ENCODE results near the gene BRICD5. TPM values are rescaled to one million over a fixed set of nuclear protein-coding genes. Genes with fewer than 3 reads are reported as not detected.
A peak's percentile ranks its signal among the peaks of the same experiment; 100 is the strongest.

The BRICD5 gene
- total RNA-seq, 3 donors from 2014 or later (not counting 1 experiment from before 2014, with no cell fraction given), result 3.2 to 5.2 (median 3.6) TPM

DNA sequence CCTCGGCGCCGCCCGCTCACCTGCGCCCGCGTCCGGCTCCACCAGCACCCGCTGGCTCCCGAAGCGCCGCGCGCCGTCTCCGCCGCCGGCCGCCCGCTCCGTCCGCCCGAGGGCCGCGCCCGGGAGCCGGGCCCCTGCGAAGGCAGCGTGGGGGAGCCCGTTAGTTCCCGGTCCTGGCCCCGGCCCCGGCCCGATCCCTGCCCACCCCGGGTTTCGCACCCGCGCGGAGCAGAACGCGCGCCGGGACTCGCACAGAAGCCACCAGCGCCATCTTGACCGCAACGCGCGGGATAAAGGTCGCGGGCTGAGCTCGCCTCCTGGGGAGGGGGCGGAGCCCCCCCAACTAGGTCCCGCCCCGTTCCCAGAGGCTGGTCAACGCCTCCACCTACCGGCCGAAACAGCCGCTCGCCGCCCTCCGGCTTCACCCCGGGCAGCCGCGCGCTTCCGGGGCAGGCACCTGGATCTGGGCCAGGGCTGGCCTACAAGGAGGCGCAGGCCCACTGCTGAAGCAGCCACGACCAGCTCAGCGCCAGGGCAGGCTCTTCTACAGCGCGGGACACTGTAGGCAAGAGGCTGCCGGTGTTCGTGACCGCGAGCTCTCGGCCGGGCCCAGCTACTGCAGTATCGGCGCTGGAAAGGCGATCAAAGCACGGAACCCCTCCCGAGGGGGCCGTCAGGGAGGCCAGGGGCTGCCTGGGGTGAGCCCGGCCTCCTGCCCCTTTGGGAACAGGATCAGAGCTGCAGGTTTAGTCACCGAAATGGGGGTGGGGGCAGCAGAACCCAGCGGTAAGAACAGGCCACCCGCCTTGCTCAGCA is 40.8 kb upstream of the BRICD5 start, which contains the start of gene ECI1:
Gene ECI1, minus strand, starts transcription at position 292 of the 816 bp plus-strand sequence. Its CDS starts 21 bp downstream, at position 271.
- H3K9me3 Mint-ChIP-seq, result no peaks in the 10 kb centered on the region
- H3K4me1 Mint-ChIP-seq, result peaks cover 0 to 10% of the 10 kb centered on the region in 2 donors
- H3K27me3 ChIP-seq (ENCODE audit: control insufficient read depth, insufficient read depth, low read length), result no peaks in the 10 kb centered on the region
- H3K27ac Mint-ChIP-seq, result peak within 1 kb of the TSS; percentile 81 to 85
- peak within 1 kb of the TSS; percentile 71 for H3K27ac ChIP-seq (ENCODE audit: low read length)
- TF ChIP-seq, protein P1, sequence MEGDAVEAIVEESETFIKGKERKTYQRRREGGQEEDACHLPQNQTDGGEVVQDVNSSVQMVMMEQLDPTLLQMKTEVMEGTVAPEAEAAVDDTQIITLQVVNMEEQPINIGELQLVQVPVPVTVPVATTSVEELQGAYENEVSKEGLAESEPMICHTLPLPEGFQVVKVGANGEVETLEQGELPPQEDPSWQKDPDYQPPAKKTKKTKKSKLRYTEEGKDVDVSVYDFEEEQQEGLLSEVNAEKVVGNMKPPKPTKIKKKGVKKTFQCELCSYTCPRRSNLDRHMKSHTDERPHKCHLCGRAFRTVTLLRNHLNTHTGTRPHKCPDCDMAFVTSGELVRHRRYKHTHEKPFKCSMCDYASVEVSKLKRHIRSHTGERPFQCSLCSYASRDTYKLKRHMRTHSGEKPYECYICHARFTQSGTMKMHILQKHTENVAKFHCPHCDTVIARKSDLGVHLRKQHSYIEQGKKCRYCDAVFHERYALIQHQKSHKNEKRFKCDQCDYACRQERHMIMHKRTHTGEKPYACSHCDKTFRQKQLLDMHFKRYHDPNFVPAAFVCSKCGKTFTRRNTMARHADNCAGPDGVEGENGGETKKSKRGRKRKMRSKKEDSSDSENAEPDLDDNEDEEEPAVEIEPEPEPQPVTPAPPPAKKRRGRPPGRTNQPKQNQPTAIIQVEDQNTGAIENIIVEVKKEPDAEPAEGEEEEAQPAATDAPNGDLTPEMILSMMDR (IDR thresholded peaks at IDR 0.05), result peak; percentile 38
- DNase-seq, result peak; percentile 80 to 87
- H3K36me3 ChIP-seq (ENCODE audit: control insufficient read depth, insufficient read depth, low read length), result peaks cover 25% of the 10 kb centered on the region
- peak within 1 kb of the TSS; percentile 61 for H3K4me3 ChIP-seq (ENCODE audit: low read length)
- ATAC-seq, result peak; percentile 89 to 95 (median 89)
- H3K4me3 Mint-ChIP-seq, result peak within 1 kb of the TSS; percentile 90
- H3K4me1 ChIP-seq (ENCODE audit: control insufficient read depth, insufficient read depth, low read length), result peaks cover 19% of the 10 kb centered on the region
- intact Hi-C loops (cut with micrococcal nuclease), result loop anchor here (1.0 kb wide), 1 partner anchor 28 kb away; the partner anchor contains the start of gene E4F1
- WGBS (ENCODE audit: insufficient coverage), result 3% methylated on average over 88 of the region's 88 CpGs
- H3K9me3 ChIP-seq (ENCODE audit: control insufficient read depth, insufficient read depth, low read length), result no peaks in the 10 kb centered on the region
- H3K27me3 Mint-ChIP-seq (ENCODE audit: low read depth in 2 of 2), result no peaks in the 10 kb centered on the region
- H3K36me3 Mint-ChIP-seq, result no peaks in the 10 kb centered on the region

DNA sequence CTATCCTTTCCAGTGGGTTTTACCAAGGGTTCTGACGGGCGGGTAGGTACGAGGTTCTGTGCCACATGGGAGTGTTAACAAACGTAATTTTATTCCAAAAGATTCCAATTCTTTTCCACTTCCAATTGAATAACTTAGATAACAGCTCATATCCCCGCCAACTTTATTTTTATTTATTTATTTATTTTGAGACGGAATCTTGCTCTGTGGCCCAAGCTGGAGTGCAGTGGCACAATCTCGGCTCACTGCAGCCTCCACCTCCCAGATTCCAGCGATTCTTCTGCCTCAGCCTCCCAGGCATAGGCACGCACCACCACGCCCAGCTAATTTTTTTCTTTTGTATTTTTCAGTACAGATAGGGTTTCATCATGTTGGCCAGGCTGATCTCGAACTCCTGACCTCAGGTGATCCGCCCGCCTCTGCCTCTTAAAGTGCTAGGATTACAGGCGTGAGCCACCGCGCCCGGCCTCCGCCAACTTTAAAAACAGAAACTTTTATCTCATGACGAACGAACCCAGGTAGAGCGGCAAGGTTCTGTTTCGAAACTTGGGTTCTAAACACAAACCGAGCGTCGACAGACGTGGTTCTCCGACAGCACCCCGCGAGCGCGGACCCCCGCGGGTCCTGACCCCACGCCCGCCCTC is 40.1 kb upstream of the BRICD5 start:
- intact Hi-C loops (cut with micrococcal nuclease), result loop anchor here (1.0 kb wide), 1 partner anchor 27 kb away; the partner anchor contains the start of gene E4F1
- 14% methylated on average over 34 of the region's 35 CpGs for WGBS (ENCODE audit: insufficient coverage)
- peak overlapping the region; percentile 71 for H3K27ac ChIP-seq (ENCODE audit: low read length)
- TF ChIP-seq, protein P1 (IDR thresholded peaks at IDR 0.05), result no peak
- H3K4me1 Mint-ChIP-seq, result peaks cover 0 to 6% of the 10 kb centered on the region in 2 donors
- no peaks in the 10 kb centered on the region for H3K36me3 Mint-ChIP-seq
- H3K4me3 Mint-ChIP-seq, result peak overlapping the region; percentile 90
- H3K27ac Mint-ChIP-seq, result peak overlapping the region; percentile 81 to 85
- DNase-seq (peak in 1 of 2 donors; percentile 65), ATAC-seq (peak in 1 of 3 donors; percentile 3)
- H3K4me3 ChIP-seq (ENCODE audit: low read length), result peak overlapping the region; percentile 61
- no peaks in the 10 kb centered on the region for H3K27me3 ChIP-seq (ENCODE audit: control insufficient read depth, insufficient read depth, low read length)
- H3K4me1 ChIP-seq (ENCODE audit: control insufficient read depth, insufficient read depth, low read length), result peaks cover 19% of the 10 kb centered on the region
- no peaks in the 10 kb centered on the region for H3K9me3 ChIP-seq (ENCODE audit: control insufficient read depth, insufficient read depth, low read length)
- H3K9me3 Mint-ChIP-seq, result no peaks in the 10 kb centered on the region
- peaks cover 25% of the 10 kb centered on the region for H3K36me3 ChIP-seq (ENCODE audit: control insufficient read depth, insufficient read depth, low read length)
- no peaks in the 10 kb centered on the region for H3K27me3 Mint-ChIP-seq (ENCODE audit: low read depth in 2 of 2)

DNA sequence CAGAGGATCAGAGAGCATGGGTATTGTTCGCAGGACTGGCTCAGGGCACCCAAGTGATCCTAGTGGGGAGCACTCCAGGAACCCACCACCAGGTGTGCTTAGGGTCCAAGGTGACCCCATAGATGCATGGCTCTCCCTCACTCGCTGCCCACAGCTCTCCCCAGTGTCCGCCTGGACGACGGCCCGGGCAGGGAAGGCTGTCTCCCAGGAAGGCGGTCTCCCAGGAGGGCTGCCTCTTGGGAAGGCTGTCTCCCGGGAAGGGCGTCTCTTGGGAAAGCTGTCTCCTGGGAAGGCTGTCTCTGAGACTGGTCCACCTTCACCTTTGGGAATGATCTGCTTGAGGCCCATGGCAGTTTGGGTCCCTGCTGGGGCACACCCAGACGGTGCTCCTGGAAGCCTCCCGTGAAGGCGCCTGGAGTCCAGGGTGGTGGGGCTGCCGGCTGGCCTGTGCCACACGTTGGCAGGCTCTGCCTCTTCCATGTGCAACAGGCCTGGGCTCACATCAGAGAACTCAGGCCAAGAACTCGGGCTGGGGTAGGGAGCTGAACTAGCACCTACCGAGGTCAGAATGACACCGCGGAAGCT is 35.7 kb upstream of the BRICD5 start:
- Mint-ChIP-seq H3K9me3 (no peaks in the 10 kb centered on the region), H3K4me3 (no peak overlapping the region), H3K36me3 (no peaks in the 10 kb centered on the region), H3K27ac (no peak overlapping the region), H3K4me1 (peaks cover 0 to 6% of the 10 kb centered on the region in 2 donors), H3K27me3 (ENCODE audit: low read depth in 2 of 2) (no peaks in the 10 kb centered on the region)
- no peak overlapping the region for H3K27ac ChIP-seq (ENCODE audit: low read length)
- H3K4me1 ChIP-seq (ENCODE audit: control insufficient read depth, insufficient read depth, low read length), result peaks cover 10% of the 10 kb centered on the region
- intact Hi-C loops (cut with micrococcal nuclease), result no loop called here
- TF ChIP-seq, protein P1 (IDR thresholded peaks at IDR 0.05), result no peak
- peaks cover 29% of the 10 kb centered on the region for H3K36me3 ChIP-seq (ENCODE audit: control insufficient read depth, insufficient read depth, low read length)
- WGBS (ENCODE audit: insufficient coverage), result 96% methylated on average over 18 of the region's 18 CpGs
- no peak overlapping the region for H3K4me3 ChIP-seq (ENCODE audit: low read length)
- H3K9me3 ChIP-seq (ENCODE audit: control insufficient read depth, insufficient read depth, low read length), result no peaks in the 10 kb centered on the region
- H3K27me3 ChIP-seq (ENCODE audit: control insufficient read depth, insufficient read depth, low read length), result no peaks in the 10 kb centered on the region
- no peak for ATAC-seq
- no peak for DNase-seq
